ENCODE data around the gene PTGIS. TPM values are rescaled to one million over a fixed set of nuclear protein-coding genes. Genes with fewer than 3 reads are reported as not detected.

The PTGIS gene
- total RNA-seq, 2 donors from 2014 or later: 14.1 to 20.9 TPM

DNA sequence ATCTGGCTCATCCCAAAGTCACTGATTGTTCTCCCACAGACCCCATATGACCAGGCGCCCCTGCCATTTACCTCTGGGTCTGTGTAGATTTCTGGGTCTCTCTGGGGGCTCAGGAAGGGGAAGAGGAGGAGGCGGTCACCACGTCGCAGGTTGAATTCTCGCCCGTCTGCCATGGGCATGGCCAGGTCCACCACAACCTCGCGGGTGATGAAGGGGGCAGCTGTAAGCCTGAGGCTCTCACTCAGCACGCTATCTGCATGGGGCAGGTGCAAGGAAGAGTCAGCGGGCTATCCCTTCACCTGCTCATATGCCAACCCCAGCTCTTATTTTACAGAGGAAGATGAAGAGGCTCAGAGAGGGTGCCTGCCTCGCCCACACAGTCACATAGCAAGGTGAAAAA, 54.9 kb downstream of the PTGIS start:
- Histone ChIP-seq H3K9ac (ENCODE audit: extremely low read depth, low read length, poor library complexity, severe bottlenecking) (no peak overlapping the region), H3K36me3 (ENCODE audit: control insufficient read depth, insufficient read depth, low read length) (no peaks in the 10 kb centered on the region), H3K4me3 (ENCODE audit: low read length) (no peak overlapping the region), H3K4me1 (ENCODE audit: control insufficient read depth, insufficient read depth, low read length) (peaks cover 2% of the 10 kb centered on the region), H3K27ac (ENCODE audit: low read depth, low read length) (no peak overlapping the region), H3K27me3 (ENCODE audit: control insufficient read depth, insufficient read depth, low read length, poor library complexity, severe bottlenecking) (no peaks in the 10 kb centered on the region), H3K9me3 (ENCODE audit: control insufficient read depth, low read length) (no peaks in the 10 kb centered on the region)
- H3K4me3 Mint-ChIP-seq: no peak overlapping the region
- TF ChIP-seq, protein P1, sequence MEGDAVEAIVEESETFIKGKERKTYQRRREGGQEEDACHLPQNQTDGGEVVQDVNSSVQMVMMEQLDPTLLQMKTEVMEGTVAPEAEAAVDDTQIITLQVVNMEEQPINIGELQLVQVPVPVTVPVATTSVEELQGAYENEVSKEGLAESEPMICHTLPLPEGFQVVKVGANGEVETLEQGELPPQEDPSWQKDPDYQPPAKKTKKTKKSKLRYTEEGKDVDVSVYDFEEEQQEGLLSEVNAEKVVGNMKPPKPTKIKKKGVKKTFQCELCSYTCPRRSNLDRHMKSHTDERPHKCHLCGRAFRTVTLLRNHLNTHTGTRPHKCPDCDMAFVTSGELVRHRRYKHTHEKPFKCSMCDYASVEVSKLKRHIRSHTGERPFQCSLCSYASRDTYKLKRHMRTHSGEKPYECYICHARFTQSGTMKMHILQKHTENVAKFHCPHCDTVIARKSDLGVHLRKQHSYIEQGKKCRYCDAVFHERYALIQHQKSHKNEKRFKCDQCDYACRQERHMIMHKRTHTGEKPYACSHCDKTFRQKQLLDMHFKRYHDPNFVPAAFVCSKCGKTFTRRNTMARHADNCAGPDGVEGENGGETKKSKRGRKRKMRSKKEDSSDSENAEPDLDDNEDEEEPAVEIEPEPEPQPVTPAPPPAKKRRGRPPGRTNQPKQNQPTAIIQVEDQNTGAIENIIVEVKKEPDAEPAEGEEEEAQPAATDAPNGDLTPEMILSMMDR (conservative IDR thresholded peaks at IDR 0.05): no peak
- no peaks in the 10 kb centered on the region for H3K9me3 Mint-ChIP-seq
- H3K4me1 Mint-ChIP-seq: peaks cover 2% of the 10 kb centered on the region
- H3K27ac Mint-ChIP-seq: no peak overlapping the region
- DNase-seq: no peak
- H3K27me3 Mint-ChIP-seq (ENCODE audit: insufficient read depth): no peaks in the 10 kb centered on the region
- WGBS, 2 experiments (ENCODE audit: insufficient coverage in 1 of 2, insufficient read length in 1 of 2): 95 to 98% methylated on average over 6 to 11 of the region's 11 CpGs
- H3K36me3 Mint-ChIP-seq (ENCODE audit: low read depth): no peaks in the 10 kb centered on the region

DNA sequence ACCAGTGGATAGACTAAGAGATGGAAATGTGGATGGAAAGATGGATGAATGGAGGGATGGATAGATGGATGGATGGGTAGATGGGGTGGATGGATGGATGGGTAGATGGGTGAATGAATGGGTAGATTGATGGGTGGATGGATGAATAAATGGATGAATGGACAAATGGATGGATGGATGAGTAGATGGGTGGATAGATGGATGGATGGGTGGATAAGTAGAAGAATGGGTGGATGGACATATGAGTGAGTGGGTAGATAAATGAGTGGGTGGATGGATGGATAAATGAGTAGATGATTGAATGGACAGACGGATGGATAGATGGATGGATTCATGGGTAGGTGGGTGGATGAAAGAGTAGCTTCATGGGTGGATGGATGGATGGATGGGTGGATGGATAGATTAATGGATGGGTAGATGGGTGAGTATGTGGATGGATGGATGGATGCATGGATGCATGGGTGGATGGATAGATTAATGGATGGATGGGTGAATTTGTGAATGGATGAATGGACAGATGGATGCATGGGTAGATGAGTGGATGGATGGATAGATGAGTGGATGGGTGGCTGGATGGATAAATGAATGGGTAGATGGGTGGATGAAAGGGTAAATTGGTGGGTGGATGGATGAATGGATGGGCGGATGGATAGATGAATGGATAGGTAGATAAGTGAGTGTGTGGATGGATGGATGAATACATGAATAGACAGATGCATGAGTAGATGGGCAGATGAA, 56.0 kb downstream of the PTGIS start:
- Mint-ChIP-seq H3K9me3 (no peaks in the 10 kb centered on the region), H3K27me3 (ENCODE audit: insufficient read depth) (no peaks in the 10 kb centered on the region), H3K36me3 (ENCODE audit: low read depth) (no peaks in the 10 kb centered on the region), H3K4me3 (no peak overlapping the region), H3K27ac (no peak overlapping the region), H3K4me1 (peaks cover 8% of the 10 kb centered on the region)
- 79 to 94% methylated on average over 2 of the region's 2 CpGs for WGBS, 2 experiments (ENCODE audit: insufficient coverage in 1 of 2, insufficient read length in 1 of 2)
- Histone ChIP-seq H3K27ac (ENCODE audit: low read depth, low read length) (no peak overlapping the region), H3K27me3 (ENCODE audit: control insufficient read depth, insufficient read depth, low read length, poor library complexity, severe bottlenecking) (no peaks in the 10 kb centered on the region), H3K9me3 (ENCODE audit: control insufficient read depth, low read length) (no peaks in the 10 kb centered on the region), H3K9ac (ENCODE audit: extremely low read depth, low read length, poor library complexity, severe bottlenecking) (no peak overlapping the region), H3K4me3 (ENCODE audit: low read length) (no peak overlapping the region), H3K36me3 (ENCODE audit: control insufficient read depth, insufficient read depth, low read length) (no peaks in the 10 kb centered on the region), H3K4me1 (ENCODE audit: control insufficient read depth, insufficient read depth, low read length) (peaks cover 8% of the 10 kb centered on the region)
- no peak for DNase-seq
- TF ChIP-seq, protein P1 (conservative IDR thresholded peaks at IDR 0.05): no peak

DNA sequence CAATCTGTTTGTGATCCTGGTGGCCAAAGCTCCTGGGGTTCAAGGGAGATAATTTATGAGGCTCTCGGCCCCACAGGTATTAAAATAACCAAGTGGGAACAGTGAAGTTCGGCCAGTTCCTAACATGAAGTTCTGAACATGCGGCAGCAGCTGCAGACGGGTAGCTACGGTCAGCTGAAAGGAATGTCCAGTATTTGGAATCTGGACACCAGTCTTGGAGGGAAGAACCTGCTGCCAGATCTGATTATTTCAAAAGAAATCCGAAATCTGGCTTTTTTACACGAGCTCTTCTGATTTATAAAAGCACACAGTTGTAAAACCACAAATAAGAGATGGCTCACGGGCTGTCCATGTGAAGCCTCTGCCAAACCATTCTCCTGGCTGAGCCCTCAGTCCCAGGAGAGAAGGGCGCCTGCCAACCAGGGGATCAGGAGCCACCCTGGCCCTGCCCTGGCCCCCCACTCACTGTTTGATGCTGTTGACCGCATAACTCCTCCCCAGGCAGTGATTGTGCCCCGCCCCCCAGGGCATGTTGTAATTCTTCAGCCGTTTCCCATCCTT, 57.3 kb downstream of the PTGIS start:
- no peak overlapping the region for H3K4me3 ChIP-seq (ENCODE audit: low read length)
- no peak overlapping the region for H3K9ac ChIP-seq (ENCODE audit: extremely low read depth, low read length, poor library complexity, severe bottlenecking)
- no peaks in the 10 kb centered on the region for H3K9me3 Mint-ChIP-seq
- TF ChIP-seq, protein P1 (conservative IDR thresholded peaks at IDR 0.05): no peak
- H3K27me3 Mint-ChIP-seq (ENCODE audit: insufficient read depth): no peaks in the 10 kb centered on the region
- 86 to 90% methylated on average over 10 to 12 of the region's 12 CpGs for WGBS, 2 experiments (ENCODE audit: insufficient coverage in 1 of 2, insufficient read length in 1 of 2)
- DNase-seq: no peak
- H3K27me3 ChIP-seq (ENCODE audit: control insufficient read depth, insufficient read depth, low read length, poor library complexity, severe bottlenecking): no peaks in the 10 kb centered on the region
- no peaks in the 10 kb centered on the region for H3K9me3 ChIP-seq (ENCODE audit: control insufficient read depth, low read length)
- no peaks in the 10 kb centered on the region for H3K36me3 Mint-ChIP-seq (ENCODE audit: low read depth)
- no peaks in the 10 kb centered on the region for H3K36me3 ChIP-seq (ENCODE audit: control insufficient read depth, insufficient read depth, low read length)
- H3K4me1 ChIP-seq (ENCODE audit: control insufficient read depth, insufficient read depth, low read length): peaks cover 8% of the 10 kb centered on the region
- H3K4me1 Mint-ChIP-seq: peaks cover 8% of the 10 kb centered on the region
- H3K4me3 Mint-ChIP-seq: no peak overlapping the region
- no peak overlapping the region for H3K27ac ChIP-seq (ENCODE audit: low read depth, low read length)
- H3K27ac Mint-ChIP-seq: no peak overlapping the region

Measured in endodermal cell (in vitro differentiated cells).